ENCODE data around the gene RFC1. TPM values are rescaled to one million over a fixed set of nuclear protein-coding genes. Genes with fewer than 3 reads are reported as not detected.
"Not testable (repeated sequence)": the region's sequence is repeated elsewhere in the genome, so short reads cannot be mapped to it uniquely, and the experiment has no call there.

The RFC1 gene
- polyA plus RNA-seq, 1 experiment: 18.1 TPM

- no peak for TF ChIP-seq CTCF (IDR thresholded peaks at IDR 0.05; ENCODE audit: insufficient read depth, low read depth, low read length)
- ChIA-PET POLR2A (no interaction called here), CTCF (no interaction called here)
- H3K36me3 ChIP-seq (ENCODE audit: control insufficient read depth, insufficient read depth, low read length): peaks cover 9% of the 10 kb centered on the region
- H3K27me3 ChIP-seq (ENCODE audit: control insufficient read depth, insufficient read depth, low read length): no peaks in the 10 kb centered on the region
- no peak overlapping the region for H3K4me3 ChIP-seq (ENCODE audit: low read depth, low read length)
- no peak for DNase-seq (ENCODE audit: low read depth)
Measured at GRCh38 chr4:39305912-39306677, 60.1 kb downstream of the RFC1 start.

- H3K27me3 ChIP-seq (ENCODE audit: control insufficient read depth, insufficient read depth, low read length): no peaks in the 10 kb centered on the region
- DNase-seq (ENCODE audit: low read depth): no peak
- H3K36me3 ChIP-seq (ENCODE audit: control insufficient read depth, insufficient read depth, low read length): peaks cover 10% of the 10 kb centered on the region
- CTCF ChIA-PET: no interaction called here
- no peak for TF ChIP-seq CTCF (IDR thresholded peaks at IDR 0.05; ENCODE audit: insufficient read depth, low read depth, low read length)
- no peak overlapping the region for H3K4me3 ChIP-seq (ENCODE audit: low read depth, low read length)
- POLR2A ChIA-PET: no interaction called here
Measured at GRCh38 chr4:39304651-39305050, 61.5 kb downstream of the RFC1 start.

GRCh38 chr4:39303871-39304270 lies 62.3 kb downstream of the RFC1 start:
- H3K4me3 ChIP-seq (ENCODE audit: low read depth, low read length): no peak overlapping the region
- H3K27me3 ChIP-seq (ENCODE audit: control insufficient read depth, insufficient read depth, low read length): no peaks in the 10 kb centered on the region
- POLR2A ChIA-PET: no interaction called here
- peaks cover 8% of the 10 kb centered on the region for H3K36me3 ChIP-seq (ENCODE audit: control insufficient read depth, insufficient read depth, low read length)
- no peak for DNase-seq (ENCODE audit: low read depth)
- TF ChIP-seq CTCF (IDR thresholded peaks at IDR 0.05; ENCODE audit: insufficient read depth, low read depth, low read length): no peak
- CTCF ChIA-PET: no interaction called here

GRCh38 chr4:39302901-39303300 lies 63.3 kb downstream of the RFC1 start:
- no peak for TF ChIP-seq CTCF (IDR thresholded peaks at IDR 0.05; ENCODE audit: insufficient read depth, low read depth, low read length)
- no peak for DNase-seq (ENCODE audit: low read depth)
- ChIA-PET CTCF (no interaction called here), POLR2A (no interaction called here)
- Histone ChIP-seq H3K27me3 (ENCODE audit: control insufficient read depth, insufficient read depth, low read length) (no peaks in the 10 kb centered on the region), H3K36me3 (ENCODE audit: control insufficient read depth, insufficient read depth, low read length) (peaks cover 8% of the 10 kb centered on the region), H3K4me3 (ENCODE audit: low read depth, low read length) (no peak overlapping the region)

GRCh38 chr4:39295784-39296183 lies 70.4 kb downstream of the RFC1 start:
- CTCF ChIA-PET: no interaction called here
- H3K4me3 ChIP-seq (ENCODE audit: low read depth, low read length): no peak overlapping the region
- POLR2A ChIA-PET: no interaction called here
- DNase-seq (ENCODE audit: low read depth): no peak
- peaks cover 4% of the 10 kb centered on the region for H3K36me3 ChIP-seq (ENCODE audit: control insufficient read depth, insufficient read depth, low read length)
- H3K27me3 ChIP-seq (ENCODE audit: control insufficient read depth, insufficient read depth, low read length): no peaks in the 10 kb centered on the region
- no peak for TF ChIP-seq CTCF (IDR thresholded peaks at IDR 0.05; ENCODE audit: insufficient read depth, low read depth, low read length)

GRCh38 chr4:39292433-39292832 lies 73.7 kb downstream of the RFC1 start:
- H3K4me3 ChIP-seq (ENCODE audit: low read depth, low read length); H3K36me3 ChIP-seq (ENCODE audit: control insufficient read depth, insufficient read depth, low read length); DNase-seq (ENCODE audit: low read depth); POLR2A ChIA-PET; CTCF ChIA-PET; H3K27me3 ChIP-seq (ENCODE audit: control insufficient read depth, insufficient read depth, low read length): not testable (repeated sequence)

All from BJ (cell line).